HG03025 (cell line): Measurements from ENCODE around the gene ANKS1B.
"Not testable (repeated sequence)": the region's sequence is repeated elsewhere in the genome, so short reads cannot be mapped to it uniquely, and the experiment has no call there.

Experiments
- ATAC-seq: cut with Tn5 transposase; IDR thresholded peaks from one replicate; pipeline ENCODE4 v1.9.1; 2021; ENCODE audit warnings: mild to moderate bottlenecking, moderate library complexity; ENCODE audit not compliant: unreplicated experiment, low FRiP score

ANKS1B gene

DNA sequence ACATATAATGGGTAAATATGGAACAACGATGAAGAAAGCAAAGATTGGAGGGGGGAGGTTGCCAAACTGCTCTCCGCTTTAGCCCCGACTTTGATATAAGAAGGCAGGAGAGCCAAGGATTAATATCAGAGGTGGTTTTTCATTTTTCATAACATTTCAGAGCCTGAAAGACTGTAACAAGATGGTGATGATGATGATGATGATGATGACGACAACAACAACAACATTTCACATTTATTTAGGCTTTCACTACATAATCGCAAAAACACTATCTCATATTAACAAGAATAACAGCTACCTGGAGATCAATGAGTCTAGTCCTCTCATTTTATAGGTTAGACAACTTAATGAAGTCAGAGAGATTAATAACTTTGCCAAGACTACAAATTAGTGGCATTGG lies 86.1 kb downstream of the ANKS1B start:
- ATAC-seq, result no peak

DNA sequence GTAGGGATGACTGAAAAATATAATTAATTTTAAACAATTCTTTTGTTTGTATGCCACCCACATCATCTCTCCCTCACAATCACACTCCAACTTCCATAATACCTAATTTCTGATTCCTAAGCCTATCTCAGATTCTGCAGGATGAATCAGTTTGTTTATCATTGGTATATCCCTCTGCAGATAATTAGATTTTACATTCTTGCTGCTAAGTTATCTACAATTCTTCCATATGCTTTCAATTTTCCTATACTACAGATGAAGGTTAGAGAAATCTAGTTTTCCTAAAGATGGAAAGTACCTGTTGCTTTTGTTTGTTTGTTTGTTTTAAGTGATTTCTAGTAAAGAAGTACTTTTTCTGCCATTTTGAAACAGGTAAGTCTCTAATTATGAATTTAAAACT lies 105.3 kb downstream of the ANKS1B start:
- ATAC-seq, result no peak

DNA sequence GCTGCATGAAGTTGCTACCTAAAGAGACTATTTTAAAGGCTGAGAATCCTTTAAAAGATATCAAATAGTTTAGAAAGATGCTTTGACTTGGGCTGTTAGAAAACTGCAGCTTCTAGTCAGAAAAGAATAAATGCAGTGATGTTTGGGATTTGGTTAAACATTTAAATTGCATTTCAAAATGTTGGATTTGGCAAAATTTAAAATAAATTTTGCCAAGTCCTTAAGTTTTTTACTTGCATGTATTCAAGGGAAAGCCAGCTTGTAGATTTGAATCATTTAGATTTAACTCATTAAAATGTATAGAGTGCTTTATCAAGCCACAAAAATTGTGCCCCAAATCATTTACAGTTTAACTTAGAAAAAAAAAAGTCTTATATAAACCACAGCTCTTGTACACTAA lies 109.7 kb downstream of the ANKS1B start:
- ATAC-seq, result no peak

DNA sequence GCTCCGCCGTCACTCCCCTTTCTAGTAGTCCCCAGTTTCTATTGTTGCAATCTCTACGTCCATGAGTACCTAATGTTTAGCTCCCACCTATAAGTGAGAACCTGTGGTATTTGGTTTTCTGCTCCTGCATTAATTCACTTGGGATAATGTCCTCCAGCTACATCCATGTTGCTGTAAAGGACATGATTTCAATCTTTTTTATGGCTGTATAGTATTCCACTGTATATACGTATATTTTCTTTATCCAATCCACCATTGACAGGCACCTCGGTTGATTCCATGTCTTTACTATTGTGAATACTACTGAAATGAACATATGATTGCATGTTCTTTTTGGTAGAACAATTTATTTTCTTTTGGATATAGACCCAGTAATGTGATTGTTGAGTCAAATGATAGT lies 114.7 kb downstream of the ANKS1B start:
- no peak for ATAC-seq

DNA sequence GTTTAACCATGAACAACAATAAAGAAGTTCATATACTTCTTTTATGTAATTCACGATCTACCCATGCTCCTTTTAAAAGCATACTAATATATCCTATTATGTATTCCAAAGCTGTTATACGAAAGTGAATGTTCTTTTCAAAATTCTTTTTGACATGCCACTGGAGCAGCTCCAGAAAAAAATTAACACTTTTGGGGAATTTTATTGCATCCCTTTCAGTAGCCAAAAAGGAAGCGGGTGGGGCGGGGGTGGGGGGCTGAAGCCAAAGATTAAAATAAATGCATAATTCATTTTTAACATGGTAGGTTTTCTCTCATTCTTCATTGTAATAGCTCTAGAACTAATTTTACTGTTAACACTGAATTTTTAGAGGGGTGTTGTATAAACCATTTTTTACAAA lies 123.0 kb downstream of the ANKS1B start:
- ATAC-seq, result no peak

DNA sequence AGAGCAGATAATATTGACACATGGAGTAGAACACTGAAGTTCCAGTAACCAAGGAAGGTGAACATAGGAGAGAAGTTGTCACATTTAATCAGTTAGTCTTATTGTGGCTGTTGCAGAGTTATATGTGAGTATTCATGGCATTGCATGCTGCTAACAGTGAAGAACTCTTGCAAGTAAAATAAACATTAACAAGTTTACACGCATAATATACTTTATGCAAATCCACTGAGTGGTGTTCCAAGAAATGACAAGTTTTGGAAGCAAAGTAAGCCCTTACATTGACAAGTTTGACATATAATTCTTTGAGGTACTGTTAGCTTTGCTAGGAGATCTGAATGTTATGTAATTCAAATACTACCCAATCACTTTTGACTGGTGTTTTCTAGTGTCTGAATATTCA lies 125.6 kb downstream of the ANKS1B start:
- ATAC-seq, result no peak

DNA sequence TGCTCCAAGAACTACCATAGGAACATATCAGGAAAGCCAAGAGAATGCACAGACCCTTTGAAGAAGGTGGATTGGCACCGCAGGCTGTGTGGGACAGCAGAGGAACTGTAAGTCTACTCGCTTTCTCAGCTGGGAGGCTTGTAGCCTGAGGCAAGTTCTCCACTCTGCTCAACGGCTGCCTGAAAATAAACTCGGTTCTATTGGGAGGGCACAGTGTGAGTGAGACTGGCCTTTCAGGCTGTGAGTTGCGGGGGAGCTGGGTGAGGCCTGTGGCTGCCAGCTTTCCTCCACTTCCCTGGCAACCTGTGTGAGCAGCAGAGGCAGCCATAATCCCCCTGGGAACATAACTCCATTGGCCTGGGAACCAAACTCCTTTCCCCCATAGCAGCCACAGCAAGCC lies 132.1 kb downstream of the ANKS1B start:
- no peak for ATAC-seq

DNA sequence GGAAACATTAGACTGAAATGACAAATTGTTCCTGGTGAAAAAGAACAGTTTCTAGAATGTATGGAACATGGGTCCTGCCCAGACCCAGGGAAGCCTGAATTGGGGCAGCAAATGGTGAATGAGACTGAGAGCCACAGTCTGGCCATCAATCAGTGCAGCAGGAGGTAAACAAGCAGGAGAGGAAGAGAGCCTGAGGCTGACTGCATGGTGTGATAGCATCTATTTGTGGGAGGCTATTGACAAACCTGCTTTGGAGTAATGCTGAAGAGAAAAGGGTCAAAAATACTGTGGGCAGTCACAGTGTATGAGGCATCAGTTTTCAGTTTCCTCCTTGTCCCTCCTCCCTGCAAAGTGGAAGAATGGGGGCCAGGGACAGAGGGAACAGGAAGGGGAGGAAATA lies 136.8 kb downstream of the ANKS1B start:
- ATAC-seq, result no peak

DNA sequence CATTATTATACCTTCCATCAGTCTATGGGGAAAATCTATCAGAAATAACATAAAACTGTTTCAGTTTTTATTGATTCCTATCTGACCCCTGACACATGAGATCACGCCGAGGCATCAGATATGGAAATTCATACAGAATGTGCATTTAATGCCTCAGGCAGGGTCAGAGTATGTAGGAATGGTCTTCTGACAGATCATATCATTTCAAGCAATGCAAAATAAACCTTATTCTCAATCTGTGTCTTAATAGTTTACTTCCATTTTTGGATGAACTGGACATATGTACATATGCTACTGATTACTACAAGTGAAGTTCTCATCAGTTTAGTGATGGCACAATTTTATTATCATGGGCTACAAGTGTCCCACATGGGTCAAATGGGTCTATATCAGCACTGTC lies 150.0 kb downstream of the ANKS1B start:
- ATAC-seq, result no peak

DNA sequence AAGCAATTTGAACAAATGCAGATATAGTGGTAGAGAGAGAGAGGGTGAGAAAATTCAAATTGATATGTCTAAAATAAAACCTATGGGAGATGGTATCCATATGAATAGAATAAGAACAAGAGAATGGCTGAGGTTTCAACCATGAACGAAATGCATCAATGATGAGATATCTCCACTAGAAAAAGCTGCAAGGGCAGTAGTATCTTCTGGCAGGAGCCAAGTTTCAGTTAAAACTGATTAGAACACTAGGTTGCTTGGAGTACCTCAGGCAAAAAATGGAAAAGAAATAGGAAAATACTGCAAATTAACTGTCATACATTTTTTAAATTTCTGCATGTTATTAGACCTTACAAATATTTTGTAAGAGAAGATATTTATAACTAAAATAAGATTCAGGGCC lies 151.3 kb downstream of the ANKS1B start:
- ATAC-seq, result no peak

DNA sequence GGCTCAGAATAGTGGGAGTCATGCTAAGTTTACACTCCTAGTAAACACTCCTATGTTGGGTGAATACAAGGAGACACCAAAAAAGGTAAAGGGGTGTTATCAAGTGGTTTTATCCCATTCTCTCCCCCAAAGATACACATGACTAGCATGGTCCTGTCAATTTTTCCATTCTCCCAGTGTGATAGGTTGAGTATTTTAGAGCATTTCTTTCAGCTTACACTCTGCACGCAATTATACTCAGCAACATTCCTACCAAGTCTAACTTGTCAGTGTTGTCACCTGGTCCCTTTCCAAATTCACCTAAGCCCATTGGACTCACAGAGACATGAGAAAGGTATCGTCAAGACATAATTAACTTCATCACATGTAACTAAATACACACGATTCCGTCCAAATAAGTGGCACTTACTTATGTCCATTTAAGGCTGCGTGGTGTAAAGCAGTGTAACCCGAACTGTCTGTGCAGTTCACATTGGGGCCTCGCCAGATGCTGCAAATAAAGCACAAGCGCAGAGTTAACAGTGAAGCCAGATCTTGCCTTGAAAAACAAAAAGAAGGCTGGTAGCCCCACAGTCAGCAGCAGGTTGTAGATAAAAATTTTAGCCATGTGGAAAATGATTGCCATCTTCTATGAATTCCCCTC lies 159.7 kb downstream of the ANKS1B start:
- no peak for ATAC-seq

DNA sequence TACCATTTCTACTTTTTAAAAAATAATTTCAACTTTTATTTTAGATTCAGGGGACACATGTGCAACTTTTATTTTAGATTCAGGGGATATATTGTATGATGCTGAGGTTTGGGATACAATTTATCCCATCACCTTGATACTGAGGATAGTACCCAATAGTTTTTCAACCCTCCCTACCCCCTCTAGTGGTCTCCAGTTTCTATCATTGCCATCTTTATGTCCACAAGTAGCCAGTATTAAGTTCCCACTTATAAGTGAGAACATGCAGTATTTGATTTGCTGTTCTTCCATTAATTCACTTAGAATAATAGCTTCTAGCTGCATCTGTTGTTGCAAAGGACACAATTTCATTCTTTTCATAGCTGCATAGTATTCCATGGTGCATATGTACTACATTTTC lies 162.5 kb downstream of the ANKS1B start:
- no peak for ATAC-seq

DNA sequence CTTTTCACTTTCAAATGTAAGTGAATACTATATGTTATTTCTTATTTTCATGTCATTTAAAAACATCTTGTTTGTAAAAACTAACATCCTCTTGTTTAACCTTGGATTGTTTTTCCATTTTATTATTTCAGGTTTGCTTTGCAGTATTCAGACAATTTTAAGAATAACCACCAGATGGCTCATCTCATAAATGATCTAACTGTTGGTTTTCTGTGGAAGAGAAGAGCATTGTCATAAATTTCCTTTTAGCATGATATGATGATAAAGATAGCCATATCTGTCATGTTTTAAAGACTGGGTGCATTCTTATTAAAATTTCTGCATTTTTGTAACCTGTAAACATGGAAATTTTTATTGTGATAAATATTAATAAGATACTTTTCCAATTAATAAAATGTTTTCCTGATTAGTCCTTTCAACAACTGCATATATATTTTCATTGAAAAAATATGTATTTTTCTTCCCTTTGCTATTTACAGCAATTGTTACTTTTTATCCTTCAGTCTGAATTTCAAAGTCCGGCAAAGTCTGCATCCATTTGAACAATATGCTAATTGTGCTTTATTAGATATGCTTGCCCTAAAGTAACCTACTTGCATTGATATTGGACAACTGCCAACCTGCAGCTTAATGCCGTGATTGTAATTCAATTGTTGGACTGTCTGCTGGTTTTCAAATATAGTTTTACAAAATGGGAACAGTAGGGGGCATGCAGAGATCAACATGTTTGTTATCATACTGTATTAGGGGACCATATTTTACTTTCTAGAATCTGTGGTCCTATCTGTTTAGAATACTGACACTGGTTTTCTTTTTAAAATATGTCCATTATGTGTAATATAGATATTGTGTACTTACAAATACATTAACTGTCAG lies 173.8 kb downstream of the ANKS1B start:
- no peak for ATAC-seq

DNA sequence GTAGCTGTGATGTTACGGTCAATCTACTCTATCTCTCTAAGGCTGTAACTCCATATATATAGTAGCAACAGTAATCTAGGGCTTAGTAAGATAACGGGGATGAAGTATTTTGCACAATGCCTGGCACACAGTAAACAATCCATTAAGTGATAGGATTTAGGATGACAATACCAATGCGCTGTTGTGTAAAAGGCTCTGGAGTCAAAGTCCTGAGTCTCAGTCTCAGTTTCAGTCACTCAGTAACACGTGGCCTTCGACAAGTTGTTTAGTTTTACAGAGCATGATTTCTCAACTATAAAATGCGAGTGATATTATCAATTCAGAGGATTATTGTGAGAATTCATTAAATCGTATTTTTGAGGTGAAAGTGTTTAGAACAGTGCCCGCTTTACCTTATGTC lies 174.8 kb downstream of the ANKS1B start:
- no peak for ATAC-seq

DNA sequence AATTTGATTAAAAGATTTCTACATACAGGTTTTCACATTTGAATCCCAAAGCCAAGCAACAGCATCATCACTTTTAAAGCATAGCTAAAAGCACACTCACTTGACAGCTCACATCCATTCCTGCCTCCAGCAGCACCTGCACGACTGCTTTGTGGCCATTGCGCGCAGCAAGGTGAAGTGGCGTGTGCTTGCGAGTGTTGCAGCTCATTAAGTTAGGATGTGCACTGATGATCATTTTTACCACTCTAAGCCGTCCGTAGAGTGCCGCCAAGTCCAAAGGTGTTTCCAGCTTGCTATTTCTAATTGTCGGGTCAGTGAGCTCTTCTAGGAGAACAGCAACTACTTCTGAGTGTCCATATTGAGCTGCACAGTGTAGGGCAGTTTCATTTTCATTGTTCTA lies 178.4 kb downstream of the ANKS1B start:
- ATAC-seq, result no peak

DNA sequence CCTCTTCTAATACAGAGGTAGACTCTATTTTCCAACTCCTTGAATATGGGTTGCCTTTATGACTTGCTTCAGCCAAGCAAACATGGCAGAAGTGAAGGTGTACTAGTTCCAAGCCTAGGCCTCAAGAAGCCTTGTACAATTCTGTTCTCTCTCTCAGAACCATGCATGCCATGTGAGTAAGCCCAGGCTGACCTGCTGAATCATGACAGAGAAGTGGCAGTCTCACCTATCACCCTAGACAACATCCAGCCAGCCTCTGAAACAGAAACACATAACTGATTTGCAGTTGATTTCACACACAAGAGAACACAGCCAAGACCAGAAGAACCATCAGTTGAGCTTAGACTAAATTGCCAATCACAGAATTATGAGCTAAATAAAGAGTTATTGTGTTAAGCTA lies 180.0 kb downstream of the ANKS1B start:
- ATAC-seq, result no peak

DNA sequence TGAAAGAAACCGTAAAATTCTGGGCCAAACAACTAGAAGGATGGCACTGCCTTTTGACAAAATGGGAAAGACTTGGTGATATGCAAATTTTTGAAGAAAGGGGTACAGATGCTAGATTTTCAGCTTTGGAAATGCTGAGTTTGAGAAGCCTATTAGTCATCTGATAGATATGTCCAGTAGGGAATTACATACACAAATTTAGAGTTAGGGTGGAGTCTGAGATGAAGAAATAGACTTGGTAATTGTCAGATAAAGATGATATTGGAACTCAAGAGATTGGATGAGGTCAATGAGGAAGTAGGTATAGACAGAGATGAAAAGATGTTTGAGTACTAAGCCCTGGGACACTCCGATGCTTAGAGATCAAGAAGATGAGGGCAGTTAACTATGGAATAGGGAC lies 184.1 kb downstream of the ANKS1B start:
- no peak for ATAC-seq

DNA sequence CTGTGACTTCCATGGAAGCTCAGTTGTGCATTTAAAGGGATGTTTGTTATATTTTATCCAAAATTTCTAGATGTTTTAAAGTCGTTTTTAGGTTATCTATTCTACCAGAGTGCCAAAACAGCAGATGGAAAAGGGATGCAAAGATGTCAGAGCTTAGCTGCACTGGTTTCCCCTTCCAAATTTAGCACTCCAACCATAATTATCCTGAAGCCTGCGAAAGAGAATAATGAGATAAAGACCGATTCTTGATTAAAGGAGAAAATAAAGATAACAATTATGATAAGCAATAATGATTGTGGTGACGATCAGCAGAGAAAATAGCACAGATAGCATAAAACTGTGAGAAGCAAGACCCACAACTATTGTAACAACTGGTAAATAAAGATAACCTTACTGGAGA lies 186.8 kb downstream of the ANKS1B start:
- not testable (repeated sequence) for ATAC-seq

DNA sequence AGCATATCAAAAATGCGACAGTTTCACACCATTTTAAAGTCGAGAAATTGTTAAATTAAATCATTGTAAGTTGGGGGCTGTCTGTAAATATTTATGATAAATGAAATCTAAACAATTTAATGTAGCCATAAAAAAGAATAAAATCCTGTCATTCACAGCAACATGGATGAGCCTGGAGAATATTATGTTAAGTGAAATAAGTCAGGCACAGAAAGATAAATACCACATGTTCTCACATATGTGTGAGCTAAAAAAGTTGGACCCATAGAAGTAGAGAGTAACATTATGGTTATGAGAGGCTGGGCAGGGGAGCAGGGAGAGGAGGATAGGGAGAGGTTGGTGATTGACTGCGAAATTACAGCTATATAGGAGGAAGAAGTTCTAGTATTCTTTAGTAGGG lies 201.3 kb downstream of the ANKS1B start:
- no peak for ATAC-seq

DNA sequence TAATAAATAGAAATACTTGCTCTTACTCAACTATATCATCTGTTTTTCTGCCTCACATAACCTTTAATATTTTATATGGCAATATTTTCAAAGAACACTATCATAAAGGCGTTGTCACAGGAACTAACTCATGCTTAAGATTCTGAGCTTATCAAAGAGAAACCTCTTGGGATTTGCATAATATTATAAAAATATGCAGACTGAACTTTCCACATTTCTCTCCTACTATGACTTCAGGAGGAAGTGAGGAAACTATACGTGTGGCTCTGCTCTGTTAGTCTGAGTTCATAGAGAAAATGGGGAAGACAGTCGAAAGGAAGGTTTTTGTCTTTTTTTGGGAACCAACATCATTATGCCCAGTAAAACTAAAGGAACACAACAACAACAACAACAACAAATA lies 212.5 kb downstream of the ANKS1B start:
- ATAC-seq, result no peak

DNA sequence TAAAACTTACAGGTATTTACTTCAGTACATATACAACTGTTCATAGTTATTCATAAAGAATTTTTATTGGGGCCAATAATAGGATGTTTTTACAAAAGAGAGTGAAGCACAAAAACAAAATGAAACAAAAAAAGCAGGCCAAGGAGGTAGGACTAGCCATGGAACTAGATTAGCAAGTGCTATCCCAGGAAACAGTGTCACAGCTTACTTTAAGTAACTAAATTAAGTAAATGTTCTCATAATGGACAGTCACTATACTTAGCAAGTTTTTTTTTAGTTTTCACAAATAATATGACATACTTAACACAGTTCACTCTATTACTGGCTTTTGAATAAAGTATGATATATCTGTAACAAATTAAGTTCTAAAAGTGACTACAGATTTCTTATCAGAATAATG lies 213.1 kb downstream of the ANKS1B start:
- no peak for ATAC-seq

DNA sequence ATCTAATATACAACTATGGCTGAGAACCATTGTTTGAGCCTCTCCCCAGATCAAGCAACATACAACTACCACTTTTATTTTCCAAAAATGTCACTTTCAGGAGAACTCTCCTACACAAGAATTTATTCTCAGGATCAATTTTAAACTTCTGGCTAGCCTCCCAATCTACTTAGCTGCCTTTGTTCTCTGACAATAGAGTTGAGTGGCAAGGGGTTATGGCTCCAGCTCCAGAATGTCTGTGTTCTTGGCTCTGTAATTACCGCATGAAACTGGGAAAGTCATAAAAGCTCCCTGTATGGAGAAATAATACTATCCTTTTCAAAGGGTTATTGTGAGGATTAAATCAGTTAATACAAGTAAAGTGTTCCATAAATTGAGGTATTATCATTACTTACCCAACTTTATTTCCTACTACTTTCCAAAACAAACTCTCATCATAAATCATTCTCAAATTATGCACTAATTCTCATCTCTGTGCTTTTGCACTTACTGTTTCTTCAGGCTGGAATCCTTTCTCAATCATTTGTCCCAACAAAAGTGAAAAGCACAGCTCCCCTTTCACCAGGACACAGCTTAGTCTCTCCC lies 215.2 kb downstream of the ANKS1B start:
- no peak for ATAC-seq
